WTC11 (cell line): ENCODE data around the gene RHOA.
A peak's percentile ranks its signal among the peaks of the same experiment; 100 is the strongest.

Experiments used
- ATF3 ChIP-seq: sonication (generic); formaldehyde crosslinking; conservative IDR thresholded peaks from 2 replicates; pipeline ENCODE4 v1.8.1; 2022; ENCODE audit warnings: mild to moderate bottlenecking, missing genetic modification reagents
- E2F5 ChIP-seq: sonication (generic); formaldehyde crosslinking; IDR thresholded peaks from 2 replicates; pipeline ENCODE4 v1.8.1; 2022; ENCODE audit warnings: mild to moderate bottlenecking, moderate library complexity, missing genetic modification reagents
- NFYB ChIP-seq: sonication (generic); formaldehyde crosslinking; conservative IDR thresholded peaks from 2 replicates; pipeline ENCODE4 v1.8.0; 2022; ENCODE audit warnings: low read depth, missing genetic modification reagents
- NR1H2 ChIP-seq: sonication (generic); formaldehyde crosslinking; IDR thresholded peaks from 2 replicates; pipeline ENCODE4 v1.9.0; 2021; ENCODE audit warnings: mild to moderate bottlenecking, moderate library complexity, missing genetic modification reagents
- RELA ChIP-seq: sonication (generic); formaldehyde crosslinking; IDR thresholded peaks from 2 replicates; pipeline ENCODE4 v1.8.1; 2022; ENCODE audit warnings: missing genetic modification reagents, mild to moderate bottlenecking, borderline replicate concordance
- SMAD3 ChIP-seq: sonication (generic); formaldehyde crosslinking; IDR thresholded peaks from 2 replicates; pipeline ENCODE4 v1.8.0; 2022; ENCODE audit warnings: missing genetic modification reagents, mild to moderate bottlenecking, borderline replicate concordance
- TEAD1 ChIP-seq: sonication (generic); formaldehyde crosslinking; IDR thresholded peaks from 2 replicates; pipeline ENCODE4 v1.8.0; 2022; ENCODE audit warnings: mild to moderate bottlenecking, missing genetic modification reagents
- ZNF121 ChIP-seq: sonication (generic); formaldehyde crosslinking; IDR thresholded peaks from 2 replicates; pipeline ENCODE4 v1.8.0; 2023; ENCODE audit warnings: missing genetic modification reagents
- ZNF671 ChIP-seq: fragments of 250-450 bp; sonication (Bioruptor Pico); IDR thresholded peaks from 2 replicates; pipeline ENCODE4 v1.8.0; 2021; ENCODE audit warnings: mild to moderate bottlenecking
- TF ChIP-seq, protein P1 (sequence below): fragments of 200-600 bp; IDR thresholded peaks from 2 replicates; pipeline ENCODE4 v1.8.0; 2022; ENCODE audit warnings: antibody characterized with exemption
- TF ChIP-seq, protein P2 (sequence below): sonication (generic); formaldehyde crosslinking; IDR thresholded peaks from 2 replicates; pipeline ENCODE4 v1.8.0; 2022; ENCODE audit warnings: mild to moderate bottlenecking, missing genetic modification reagents
- TF ChIP-seq, protein P3 (sequence below): sonication (generic); formaldehyde crosslinking; IDR thresholded peaks from 2 replicates; pipeline ENCODE4 v1.8.1; 2023; ENCODE audit warnings: mild to moderate bottlenecking, missing genetic modification reagents, moderate library complexity

GRCh38 chr3:49358217-49358883 is 53.4 kb downstream of the RHOA start, which contains the start of gene GPX1:
- TF ChIP-seq TEAD1 (peak; percentile 84; the same call in 1 of the 2 replicates), ZNF671 (CRISPR knock-in tag) (no peak), NFYB (CRISPR knock-in tag) (peak; percentile 55; the same call in 1 of the 2 replicates), SMAD3 (CRISPR knock-in tag) (peak; percentile 24; the same call in 1 of the 2 replicates), E2F5 (no peak; the same call in 1 of the 2 replicates), NR1H2 (CRISPR knock-in tag) (no peak), ZNF121 (CRISPR knock-in tag) (no peak), RELA (CRISPR knock-in tag) (no peak), ATF3 (no peak)
- TF ChIP-seq, protein P1, sequence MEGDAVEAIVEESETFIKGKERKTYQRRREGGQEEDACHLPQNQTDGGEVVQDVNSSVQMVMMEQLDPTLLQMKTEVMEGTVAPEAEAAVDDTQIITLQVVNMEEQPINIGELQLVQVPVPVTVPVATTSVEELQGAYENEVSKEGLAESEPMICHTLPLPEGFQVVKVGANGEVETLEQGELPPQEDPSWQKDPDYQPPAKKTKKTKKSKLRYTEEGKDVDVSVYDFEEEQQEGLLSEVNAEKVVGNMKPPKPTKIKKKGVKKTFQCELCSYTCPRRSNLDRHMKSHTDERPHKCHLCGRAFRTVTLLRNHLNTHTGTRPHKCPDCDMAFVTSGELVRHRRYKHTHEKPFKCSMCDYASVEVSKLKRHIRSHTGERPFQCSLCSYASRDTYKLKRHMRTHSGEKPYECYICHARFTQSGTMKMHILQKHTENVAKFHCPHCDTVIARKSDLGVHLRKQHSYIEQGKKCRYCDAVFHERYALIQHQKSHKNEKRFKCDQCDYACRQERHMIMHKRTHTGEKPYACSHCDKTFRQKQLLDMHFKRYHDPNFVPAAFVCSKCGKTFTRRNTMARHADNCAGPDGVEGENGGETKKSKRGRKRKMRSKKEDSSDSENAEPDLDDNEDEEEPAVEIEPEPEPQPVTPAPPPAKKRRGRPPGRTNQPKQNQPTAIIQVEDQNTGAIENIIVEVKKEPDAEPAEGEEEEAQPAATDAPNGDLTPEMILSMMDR = no peak
- TF ChIP-seq, protein P2, sequence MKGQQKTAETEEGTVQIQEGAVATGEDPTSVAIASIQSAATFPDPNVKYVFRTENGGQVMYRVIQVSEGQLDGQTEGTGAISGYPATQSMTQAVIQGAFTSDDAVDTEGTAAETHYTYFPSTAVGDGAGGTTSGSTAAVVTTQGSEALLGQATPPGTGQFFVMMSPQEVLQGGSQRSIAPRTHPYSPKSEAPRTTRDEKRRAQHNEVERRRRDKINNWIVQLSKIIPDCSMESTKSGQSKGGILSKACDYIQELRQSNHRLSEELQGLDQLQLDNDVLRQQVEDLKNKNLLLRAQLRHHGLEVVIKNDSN (CRISPR knock-in tag) = peak; percentile 97
- TF ChIP-seq, protein P3, sequence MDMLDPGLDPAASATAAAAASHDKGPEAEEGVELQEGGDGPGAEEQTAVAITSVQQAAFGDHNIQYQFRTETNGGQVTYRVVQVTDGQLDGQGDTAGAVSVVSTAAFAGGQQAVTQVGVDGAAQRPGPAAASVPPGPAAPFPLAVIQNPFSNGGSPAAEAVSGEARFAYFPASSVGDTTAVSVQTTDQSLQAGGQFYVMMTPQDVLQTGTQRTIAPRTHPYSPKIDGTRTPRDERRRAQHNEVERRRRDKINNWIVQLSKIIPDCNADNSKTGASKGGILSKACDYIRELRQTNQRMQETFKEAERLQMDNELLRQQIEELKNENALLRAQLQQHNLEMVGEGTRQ (CRISPR knock-in tag) = peak; percentile 97
